GM18870 (cell line): ENCODE measurements around the gene KRT76.
"Not testable (repeated sequence)": the region's sequence is repeated elsewhere in the genome, so short reads cannot be mapped to it uniquely, and the experiment has no call there.

Experiments used
- ATAC-seq: cut with Tn5 transposase; IDR thresholded peaks from one replicate; pipeline ENCODE4 v1.9.1; 2021; ENCODE audit warnings: moderate library complexity; ENCODE audit not compliant: unreplicated experiment

The KRT76 gene

GRCh38 chr12:52798671-52799504 is 21.7 kb upstream of the KRT76 start:
- ATAC-seq = no peak

- ATAC-seq = no peak
Measured at GRCh38 chr12:52798003-52798670, 21.0 kb upstream of the KRT76 start.

GRCh38 chr12:52797529-52797894 is 20.4 kb upstream of the KRT76 start:
- ATAC-seq = no peak

GRCh38 chr12:52796839-52797528 is 19.8 kb upstream of the KRT76 start:
- no peak for ATAC-seq

- ATAC-seq = no peak
Measured at GRCh38 chr12:52796429-52796794, 19.3 kb upstream of the KRT76 start.

- no peak for ATAC-seq
Measured at GRCh38 chr12:52795694-52796428, 18.7 kb upstream of the KRT76 start, which contains the start of gene KRT3. Gene KRT3 (minus strand): TSS chr12:52796117. CDS start chr12:52796042, 75 bp downstream.

GRCh38 chr12:52795332-52795674 is 18.2 kb upstream of the KRT76 start:
- not testable (repeated sequence) for ATAC-seq

- no peak for ATAC-seq
Measured at GRCh38 chr12:52794479-52795331, 17.6 kb upstream of the KRT76 start.

GRCh38 chr12:52792185-52793029 is 15.3 kb upstream of the KRT76 start:
- ATAC-seq = no peak

GRCh38 chr12:52791271-52792184 is 14.4 kb upstream of the KRT76 start:
- ATAC-seq = no peak

- ATAC-seq = no peak
Measured at GRCh38 chr12:52790427-52791270, 13.5 kb upstream of the KRT76 start.

- no peak for ATAC-seq
Measured at GRCh38 chr12:52789637-52790426, 12.7 kb upstream of the KRT76 start.

- no peak for ATAC-seq
Measured at GRCh38 chr12:52788876-52789636, 11.9 kb upstream of the KRT76 start.

- no peak for ATAC-seq
Measured at GRCh38 chr12:52788192-52788875, 11.2 kb upstream of the KRT76 start.
